HG03342 (cell line): ENCODE results near the gene DOCK11.

Experiments used
- ATAC-seq: cut with Tn5 transposase; IDR thresholded peaks from one replicate; pipeline ENCODE4 v1.9.1; 2021; ENCODE audit warnings: mild to moderate bottlenecking, moderate library complexity; ENCODE audit not compliant: unreplicated experiment

Gene DOCK11

GRCh38 chrX:118499295-118499694 is 3.7 kb downstream of the DOCK11 start:
- ATAC-seq, result no peak

- ATAC-seq, result no peak
Measured at GRCh38 chrX:118502161-118502789, 6.7 kb downstream of the DOCK11 start.

GRCh38 chrX:118503260-118504041 is 7.8 kb downstream of the DOCK11 start:
- ATAC-seq, result no peak

GRCh38 chrX:118504581-118504980 is 9.0 kb downstream of the DOCK11 start:
- no peak for ATAC-seq

GRCh38 chrX:118506805-118507480 is 11.3 kb downstream of the DOCK11 start:
- ATAC-seq, result no peak

GRCh38 chrX:118507766-118508165 is 12.2 kb downstream of the DOCK11 start:
- no peak for ATAC-seq

- ATAC-seq, result no peak
Measured at GRCh38 chrX:118508221-118508620, 12.6 kb downstream of the DOCK11 start.

- no peak for ATAC-seq
Measured at GRCh38 chrX:118508635-118509034, 13.0 kb downstream of the DOCK11 start.

- ATAC-seq, result no peak
Measured at GRCh38 chrX:118510111-118510510, 14.5 kb downstream of the DOCK11 start.

- no peak for ATAC-seq
Measured at GRCh38 chrX:118513120-118513898, 17.7 kb downstream of the DOCK11 start.

- ATAC-seq, result no peak
Measured at GRCh38 chrX:118519411-118520215, 24.0 kb downstream of the DOCK11 start.

GRCh38 chrX:118520216-118521206 is 24.9 kb downstream of the DOCK11 start:
- no peak for ATAC-seq

- no peak for ATAC-seq
Measured at GRCh38 chrX:118521435-118521834, 25.8 kb downstream of the DOCK11 start.

- ATAC-seq, result no peak
Measured at GRCh38 chrX:118522230-118522926, 26.8 kb downstream of the DOCK11 start.

GRCh38 chrX:118523920-118524319 is 28.3 kb downstream of the DOCK11 start:
- no peak for ATAC-seq

GRCh38 chrX:118524344-118524743 is 28.7 kb downstream of the DOCK11 start:
- no peak for ATAC-seq

GRCh38 chrX:118525174-118525730 is 29.6 kb downstream of the DOCK11 start:
- ATAC-seq, result no peak

- ATAC-seq, result no peak
Measured at GRCh38 chrX:118526149-118526548, 30.5 kb downstream of the DOCK11 start.
